OCI-LY1 (cell line): ENCODE results near the gene SLC9A6.

Experiments used
- H2AFZ ChIP-seq: fragments of 200-600 bp; sonication (generic), shearing (Covaris generic); 2 replicates; pipeline ENCODE4 v1.6.0; 2014; ENCODE audit warnings: antibody characterized with exemption, mild to moderate bottlenecking, low read length
- H3F3A ChIP-seq: fragments of 200-600 bp; sonication (generic), shearing (Covaris generic); 2 replicates; pipeline ENCODE4 v1.6.0; 2014; ENCODE audit warnings: mild to moderate bottlenecking, antibody characterized with exemption, low read length, moderate library complexity; ENCODE audit not compliant: insufficient read depth
- H3K27ac ChIP-seq: fragments of 200-600 bp; sonication (generic); 2 replicates; pipeline ENCODE4 v1.5.1; 2014; ENCODE audit warnings: low read length, mixed run types, mild to moderate bottlenecking, low read depth; ENCODE audit not compliant: poor library complexity, severe bottlenecking
- H3K27me3 ChIP-seq: fragments of 200-600 bp; sonication (generic); 2 replicates; pipeline ENCODE4 v1.6.0; 2014; ENCODE audit warnings: antibody characterized with exemption, mild to moderate bottlenecking, low read length, moderate library complexity; ENCODE audit not compliant: insufficient read depth
- H3K36me3 ChIP-seq: fragments of 200-600 bp; sonication (generic); 2 replicates; pipeline ENCODE4 v1.6.1; 2014; ENCODE audit warnings: mild to moderate bottlenecking, antibody characterized with exemption, low read length, moderate library complexity, mixed read lengths; ENCODE audit not compliant: insufficient read depth
- H3K4me1 ChIP-seq: fragments of 200-600 bp; sonication (generic); 2 replicates; pipeline ENCODE4 v1.5.1; 2014; ENCODE audit warnings: mild to moderate bottlenecking, low read length, moderate library complexity; ENCODE audit not compliant: insufficient read depth, severe bottlenecking
- H3K4me2 ChIP-seq: fragments of 200-600 bp; sonication (generic), shearing (Covaris generic); 2 replicates; pipeline ENCODE4 v1.6.1; 2014; ENCODE audit warnings: low read length
- H3K4me3 ChIP-seq: fragments of 200-600 bp; sonication (generic); 2 replicates; pipeline ENCODE4 v1.5.1; 2014; ENCODE audit warnings: low read length, low read depth, mild to moderate bottlenecking, mixed read lengths; ENCODE audit not compliant: poor library complexity, severe bottlenecking
- H3K79me2 ChIP-seq: fragments of 200-600 bp; shearing (Covaris generic); 2 replicates; pipeline ENCODE4 v1.6.1; 2016; ENCODE audit warnings: mixed run types, low read length, mixed read lengths; ENCODE audit not compliant: insufficient read depth
- H3K9ac ChIP-seq: fragments of 200-600 bp; sonication (generic), shearing (Covaris generic); 2 replicates; pipeline ENCODE4 v1.6.1; 2014; ENCODE audit warnings: mild to moderate bottlenecking, low read length, mixed read lengths
- H3K9me2 ChIP-seq: fragments of 200-600 bp; sonication (generic), shearing (Covaris generic); 2 replicates; pipeline ENCODE4 v1.6.1; 2014; ENCODE audit warnings: low read depth, mild to moderate bottlenecking, low read length, mixed read lengths
- H3K9me3 ChIP-seq: fragments of 200-600 bp; shearing (Covaris generic); 2 replicates; pipeline ENCODE4 v1.6.1; 2014; ENCODE audit warnings: low read length, mixed read lengths
- H4K20me1 ChIP-seq: fragments of 200-600 bp; sonication (generic), shearing (Covaris generic); 2 replicates; pipeline ENCODE4 v1.6.0; 2016; ENCODE audit warnings: mild to moderate bottlenecking, low read length; ENCODE audit not compliant: insufficient read depth
- EZH2 ChIP-seq: fragments of 200-600 bp; sonication (generic), shearing (Covaris generic); IDR thresholded peaks from 2 replicates; pipeline ENCODE4 v1.8.0; 2017; ENCODE audit warnings: borderline replicate concordance, mixed run types, mild to moderate bottlenecking, antibody characterized with exemption, low read length, moderate library complexity, mixed read lengths
- TF ChIP-seq, protein P1 (sequence below): fragments of 200-600 bp; sonication (generic), shearing (Covaris generic); IDR thresholded peaks from 2 replicates; pipeline ENCODE4 v1.5.1; 2017; ENCODE audit warnings: mild to moderate bottlenecking, antibody characterized with exemption, low read length, moderate library complexity, mixed read lengths

Gene SLC9A6

DNA sequence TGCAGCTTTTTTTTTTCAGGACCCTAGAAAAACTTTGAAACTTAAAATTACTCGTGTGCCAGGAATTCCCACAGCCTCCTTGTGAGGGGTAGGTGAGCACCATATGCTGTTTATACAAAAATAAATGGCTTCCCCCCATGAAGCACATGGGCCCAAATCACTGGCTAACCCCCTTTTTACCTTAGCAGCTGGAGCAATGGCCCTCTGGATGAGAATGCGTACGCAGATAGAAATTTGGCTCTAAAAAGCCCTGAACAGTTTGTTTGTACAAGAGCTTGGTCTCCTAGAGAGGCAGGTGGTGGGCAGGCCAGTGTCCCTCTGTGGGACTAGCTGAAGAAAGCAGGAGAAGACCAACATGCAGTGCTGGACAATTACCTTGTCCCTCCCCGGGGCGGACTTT, 76.5 kb downstream of the SLC9A6 start:
- Histone ChIP-seq H3K9me2 (no peaks in the 10 kb centered on the region), H3K27ac (no peak overlapping the region), H3F3A (no peaks in the 10 kb centered on the region), H3K9ac (no peak overlapping the region), H3K79me2 (no peaks in the 10 kb centered on the region), H3K9me3 (no peaks in the 10 kb centered on the region), H3K4me2 (no peak overlapping the region), H3K36me3 (no peaks in the 10 kb centered on the region), H2AFZ (no peak overlapping the region), H3K4me3 (no peak overlapping the region), H3K27me3 (no peaks in the 10 kb centered on the region), H4K20me1 (no peaks in the 10 kb centered on the region), H3K4me1 (no peaks in the 10 kb centered on the region)
- TF ChIP-seq, protein P1, sequence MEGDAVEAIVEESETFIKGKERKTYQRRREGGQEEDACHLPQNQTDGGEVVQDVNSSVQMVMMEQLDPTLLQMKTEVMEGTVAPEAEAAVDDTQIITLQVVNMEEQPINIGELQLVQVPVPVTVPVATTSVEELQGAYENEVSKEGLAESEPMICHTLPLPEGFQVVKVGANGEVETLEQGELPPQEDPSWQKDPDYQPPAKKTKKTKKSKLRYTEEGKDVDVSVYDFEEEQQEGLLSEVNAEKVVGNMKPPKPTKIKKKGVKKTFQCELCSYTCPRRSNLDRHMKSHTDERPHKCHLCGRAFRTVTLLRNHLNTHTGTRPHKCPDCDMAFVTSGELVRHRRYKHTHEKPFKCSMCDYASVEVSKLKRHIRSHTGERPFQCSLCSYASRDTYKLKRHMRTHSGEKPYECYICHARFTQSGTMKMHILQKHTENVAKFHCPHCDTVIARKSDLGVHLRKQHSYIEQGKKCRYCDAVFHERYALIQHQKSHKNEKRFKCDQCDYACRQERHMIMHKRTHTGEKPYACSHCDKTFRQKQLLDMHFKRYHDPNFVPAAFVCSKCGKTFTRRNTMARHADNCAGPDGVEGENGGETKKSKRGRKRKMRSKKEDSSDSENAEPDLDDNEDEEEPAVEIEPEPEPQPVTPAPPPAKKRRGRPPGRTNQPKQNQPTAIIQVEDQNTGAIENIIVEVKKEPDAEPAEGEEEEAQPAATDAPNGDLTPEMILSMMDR: no peak
- TF ChIP-seq EZH2: no peak

DNA sequence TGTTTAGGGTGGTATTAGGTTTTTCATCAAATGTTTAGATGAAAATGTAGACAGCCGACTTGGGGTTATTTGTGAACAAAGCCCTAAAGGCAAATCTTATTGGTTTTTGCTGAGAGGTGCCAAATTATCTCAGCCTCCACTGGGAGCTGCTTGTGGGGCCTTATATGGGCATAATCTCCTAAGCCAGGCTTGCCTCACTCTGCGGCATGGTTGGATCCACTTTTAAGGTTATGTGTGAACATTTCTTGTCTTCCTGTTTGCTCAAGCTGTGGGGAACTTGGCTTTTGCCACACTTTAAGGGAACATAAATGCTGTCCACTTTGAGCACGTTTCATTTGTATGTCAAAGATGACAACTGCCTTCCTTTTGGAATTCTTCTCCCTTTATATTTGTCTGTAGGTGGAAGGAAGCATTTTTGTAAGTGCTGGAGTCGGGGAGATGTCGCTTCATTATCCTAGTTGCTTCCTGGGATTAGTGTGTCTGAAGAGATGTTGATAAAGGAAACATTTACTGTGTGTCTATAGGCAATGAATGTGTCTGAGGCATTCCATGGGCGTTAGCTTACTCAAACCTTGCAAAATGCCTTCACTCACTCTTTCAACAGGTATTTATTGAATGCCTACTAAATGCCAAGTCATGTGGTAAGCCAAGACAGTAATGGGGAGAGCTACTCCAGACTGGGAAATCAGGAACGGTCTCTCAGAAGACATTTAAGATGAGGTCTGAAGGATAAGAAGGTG, 78.3 kb downstream of the SLC9A6 start:
- H3K4me2 ChIP-seq: no peak overlapping the region
- no peak overlapping the region for H2AFZ ChIP-seq
- no peak overlapping the region for H3K27ac ChIP-seq
- H3K4me3 ChIP-seq: no peak overlapping the region
- H3K79me2 ChIP-seq: no peaks in the 10 kb centered on the region
- H3K9ac ChIP-seq: no peak overlapping the region
- no peaks in the 10 kb centered on the region for H3F3A ChIP-seq
- H3K9me3 ChIP-seq: no peaks in the 10 kb centered on the region
- H3K9me2 ChIP-seq: no peaks in the 10 kb centered on the region
- no peaks in the 10 kb centered on the region for H3K36me3 ChIP-seq
- no peaks in the 10 kb centered on the region for H3K4me1 ChIP-seq
- no peaks in the 10 kb centered on the region for H3K27me3 ChIP-seq
- TF ChIP-seq EZH2: no peak
- TF ChIP-seq, protein P1: no peak
- H4K20me1 ChIP-seq: no peaks in the 10 kb centered on the region

DNA sequence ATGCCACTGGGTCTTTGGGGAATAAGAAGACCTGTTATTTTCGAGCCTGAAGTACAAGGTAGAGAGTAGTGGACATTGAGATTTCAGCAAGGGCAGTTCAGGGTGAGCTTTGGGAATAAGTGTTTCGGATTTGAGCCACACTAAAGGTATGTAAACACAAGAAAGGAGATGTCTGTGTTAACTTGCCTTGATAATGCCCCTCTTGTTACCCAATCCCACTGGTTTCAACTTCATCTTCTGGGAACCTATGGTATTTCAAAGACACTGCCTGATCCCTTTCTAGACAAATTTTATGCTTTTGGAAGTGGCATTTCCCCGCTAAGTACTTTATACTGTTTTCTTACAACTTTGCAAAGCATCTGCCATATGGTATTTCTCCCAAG, 79.4 kb downstream of the SLC9A6 start:
- Histone ChIP-seq H2AFZ (no peak overlapping the region), H3K4me3 (no peak overlapping the region), H3K9ac (no peak overlapping the region), H3K79me2 (no peaks in the 10 kb centered on the region), H3K36me3 (no peaks in the 10 kb centered on the region), H3K9me3 (no peaks in the 10 kb centered on the region), H3K27me3 (no peaks in the 10 kb centered on the region), H4K20me1 (no peaks in the 10 kb centered on the region), H3F3A (no peaks in the 10 kb centered on the region), H3K4me1 (no peaks in the 10 kb centered on the region), H3K9me2 (no peaks in the 10 kb centered on the region), H3K4me2 (no peak overlapping the region), H3K27ac (no peak overlapping the region)
- TF ChIP-seq, protein P1: no peak
- no peak for TF ChIP-seq EZH2
